HCT116 (cell line): ENCODE measurements around the gene USP7.

Experiments used
- ATF3 ChIP-seq: IDR thresholded peaks from 2 replicates; pipeline ENCODE4 v1.6.1; 2012
- CTCF ChIP-seq, 3 experiments: fragments of 200-600 bp in 1 of 3; sonication (generic) in 1 of 3; IDR thresholded peaks in 2 of 3; conservative IDR thresholded peaks in 1 of 3; 2 replicates each; pipeline ENCODE4 v1.5.1; 2012 to 2017; ENCODE audit warnings: low read depth in 2 of 3, low read length in 2 of 3, antibody characterized with exemption in 1 of 3, borderline replicate concordance in 1 of 3, control low read depth in 1 of 3, mild to moderate bottlenecking in 1 of 3, mixed read lengths in 1 of 3, mixed run types in 1 of 3, moderate library complexity in 1 of 3; ENCODE audit not compliant: insufficient read depth in 1 of 3
- EGR1 ChIP-seq: IDR thresholded peaks from 2 replicates; pipeline ENCODE4 v1.6.1; 2012; ENCODE audit warnings: low read depth
- ELF1 ChIP-seq: IDR thresholded peaks from 2 replicates; pipeline ENCODE4 v1.6.1; 2012; ENCODE audit warnings: low read depth, borderline replicate concordance
- EZH2 ChIP-seq: fragments of 200-600 bp; sonication (generic); IDR thresholded peaks from 2 replicates; pipeline ENCODE4 v1.6.1; 2017; ENCODE audit warnings: antibody characterized with exemption, mixed run types
- EZH2phosphoT487 ChIP-seq: fragments of 200-600 bp; IDR thresholded peaks from 2 replicates; pipeline ENCODE4 v1.6.1; 2018; ENCODE audit warnings: antibody characterized with exemption, borderline replicate concordance
- JUND ChIP-seq: IDR thresholded peaks from 2 replicates; pipeline ENCODE4 v1.6.1; 2012
- POLR2A ChIP-seq: IDR thresholded peaks from 2 replicates; pipeline ENCODE4 v1.7.0; 2011; ENCODE audit warnings: borderline replicate concordance; ENCODE audit not compliant: insufficient read depth, insufficient read length; ENCODE audit errors: extremely low read depth
- POLR2AphosphoS5 ChIP-seq: IDR thresholded peaks from 2 replicates; pipeline ENCODE4 v1.6.1; 2011; ENCODE audit warnings: mild to moderate bottlenecking, low read depth, low read length, moderate library complexity
- RAD21 ChIP-seq: IDR thresholded peaks from 2 replicates; pipeline ENCODE4 v1.6.1; 2012; ENCODE audit warnings: low read depth, mild to moderate bottlenecking
- TCF7L2 ChIP-seq: IDR thresholded peaks from 2 replicates; pipeline ENCODE4 v1.7.0; 2011; ENCODE audit warnings: borderline replicate concordance, inconsistent platforms; ENCODE audit not compliant: insufficient read depth, insufficient read length; ENCODE audit errors: extremely low read depth
- TF ChIP-seq, protein P1 (sequence below): IDR thresholded peaks from 2 replicates; pipeline ENCODE4 v1.6.1; 2012

DNA sequence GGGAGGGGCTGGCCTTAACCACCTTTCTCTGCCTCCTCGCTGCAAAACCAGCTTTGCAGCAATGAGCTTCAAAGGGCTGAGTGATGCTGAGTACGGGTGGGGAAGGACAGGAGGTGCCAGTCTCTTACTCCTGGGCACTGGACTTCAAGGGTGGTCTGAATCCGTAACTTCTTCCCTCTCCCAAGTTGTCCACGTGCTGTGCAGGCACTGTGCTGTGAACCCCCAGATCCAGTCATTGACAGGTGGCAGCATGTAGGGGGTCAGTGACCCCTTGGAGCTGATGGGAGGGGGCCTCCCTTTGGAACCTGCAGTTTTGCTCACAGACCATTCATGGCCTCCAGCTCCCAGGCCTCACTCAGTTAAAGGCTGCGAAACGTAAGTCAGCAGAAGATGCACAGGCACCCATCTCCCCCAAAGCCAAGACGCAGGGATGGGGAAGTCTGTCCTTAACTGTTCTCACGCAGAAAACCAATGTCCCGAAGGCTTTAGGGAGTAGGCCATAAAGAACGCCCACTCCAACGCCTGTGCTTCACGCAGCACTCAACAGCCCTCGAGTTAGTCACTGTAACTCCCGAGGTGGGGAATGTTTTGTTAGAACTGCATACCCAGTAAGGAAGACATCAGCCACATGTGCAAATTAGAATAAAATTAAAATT, 73.7 kb downstream of the USP7 start:
- TF ChIP-seq TCF7L2 (no peak), ELF1 (no peak), POLR2AphosphoS5 (no peak), RAD21 (no peak), POLR2A (no peak), JUND (no peak), EZH2 (no peak), CTCF (IDR thresholded peaks at IDR 0.05 in 2 of 3, conservative IDR thresholded peaks at IDR 0.05 in 1 of 3; ENCODE audit: borderline replicate concordance in 1 of 3, insufficient read depth in 1 of 3, low read depth in 2 of 3, low read length in 2 of 3) (no peak), ATF3 (no peak), EZH2phosphoT487 (no peak), EGR1 (no peak)
- TF ChIP-seq, protein P1, sequence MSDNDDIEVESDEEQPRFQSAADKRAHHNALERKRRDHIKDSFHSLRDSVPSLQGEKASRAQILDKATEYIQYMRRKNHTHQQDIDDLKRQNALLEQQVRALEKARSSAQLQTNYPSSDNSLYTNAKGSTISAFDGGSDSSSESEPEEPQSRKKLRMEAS: no peak
